ENCODE measurements around the gene ACVR1.

The ACVR1 gene

GRCh38 chr2:157692768-157693167, 183.4 kb downstream of the ACVR1 start:
- DNase-seq = no peak

GRCh38 chr2:157691695-157692094, 184.4 kb downstream of the ACVR1 start:
- no peak for DNase-seq

GRCh38 chr2:157691131-157691530, 185.0 kb downstream of the ACVR1 start:
- DNase-seq = no peak
